Stimulated activated CD8-positive, alpha-beta memory T cell treated with anti-CD3 and anti-CD28 coated beads, Interleukin-2, amount 100 ng/mL, for 48 hours (primary cell): ENCODE results near the gene PNMA6F.

Source experiments
- DNase-seq, 2 donors: peaks; one replicate each; pipeline ENCODE4 v3.0.0-alpha.2; 2020; ENCODE audit warnings: low read depth in 2 of 2

Gene PNMA6F

GRCh38 chrX:153321381-153322124 lies at the start of gene PNMA6F:
TSS of gene PNMA6F (minus strand) at chrX:153321767. CDS start at chrX:153320674, 1,093 bp downstream.
- DNase-seq: no peak

- no peak for DNase-seq
Observed at GRCh38 chrX:153371256-153371655, 49.7 kb upstream of the PNMA6F start.

GRCh38 chrX:153370293-153371055 lies 48.9 kb upstream of the PNMA6F start:
- no peak for DNase-seq

- DNase-seq: no peak
Observed at GRCh38 chrX:153366878-153367538, 45.4 kb upstream of the PNMA6F start.

- no peak for DNase-seq
Observed at GRCh38 chrX:153366119-153366518, 44.6 kb upstream of the PNMA6F start.

- no peak for DNase-seq
Observed at GRCh38 chrX:153365670-153366069, 44.1 kb upstream of the PNMA6F start.

- no peak for DNase-seq
Observed at GRCh38 chrX:153361781-153362397, 40.3 kb upstream of the PNMA6F start.

GRCh38 chrX:153357877-153358276 lies 36.3 kb upstream of the PNMA6F start:
- DNase-seq: no peak

GRCh38 chrX:153353416-153353815 lies 31.8 kb upstream of the PNMA6F start:
- no peak for DNase-seq

- no peak for DNase-seq
Observed at GRCh38 chrX:153352858-153353257, 31.3 kb upstream of the PNMA6F start.

- no peak for DNase-seq
Observed at GRCh38 chrX:153351981-153352380, 30.4 kb upstream of the PNMA6F start.

- no peak for DNase-seq
Observed at GRCh38 chrX:153349952-153350351, 28.4 kb upstream of the PNMA6F start.

GRCh38 chrX:153348421-153348820 lies 26.9 kb upstream of the PNMA6F start:
- no peak for DNase-seq

GRCh38 chrX:153347530-153347929 lies 26.0 kb upstream of the PNMA6F start:
- no peak for DNase-seq

GRCh38 chrX:153343674-153344073 lies 22.1 kb upstream of the PNMA6F start:
- DNase-seq: no peak

GRCh38 chrX:153342762-153343558 lies 21.4 kb upstream of the PNMA6F start:
- no peak for DNase-seq

- no peak for DNase-seq
Observed at GRCh38 chrX:153340111-153340510, 18.5 kb upstream of the PNMA6F start.

GRCh38 chrX:153339662-153340061 lies 18.1 kb upstream of the PNMA6F start:
- no peak for DNase-seq

- no peak for DNase-seq
Observed at GRCh38 chrX:153338836-153339235, 17.3 kb upstream of the PNMA6F start.

- DNase-seq: no peak
Observed at GRCh38 chrX:153336988-153337387, 15.4 kb upstream of the PNMA6F start.

- DNase-seq: no peak
Observed at GRCh38 chrX:153336121-153336894, 14.7 kb upstream of the PNMA6F start.
